GM19395 (cell line): ENCODE data around the gene CIT.
"Not testable (repeated sequence)": the region's sequence is repeated elsewhere in the genome, so short reads cannot be mapped to it uniquely, and the experiment has no call there.

Experiments
- ATAC-seq: cut with Tn5 transposase; IDR thresholded peaks from one replicate; pipeline ENCODE4 v1.9.1; 2021; ENCODE audit warnings: mild to moderate bottlenecking, moderate library complexity; ENCODE audit not compliant: unreplicated experiment

The CIT gene

DNA sequence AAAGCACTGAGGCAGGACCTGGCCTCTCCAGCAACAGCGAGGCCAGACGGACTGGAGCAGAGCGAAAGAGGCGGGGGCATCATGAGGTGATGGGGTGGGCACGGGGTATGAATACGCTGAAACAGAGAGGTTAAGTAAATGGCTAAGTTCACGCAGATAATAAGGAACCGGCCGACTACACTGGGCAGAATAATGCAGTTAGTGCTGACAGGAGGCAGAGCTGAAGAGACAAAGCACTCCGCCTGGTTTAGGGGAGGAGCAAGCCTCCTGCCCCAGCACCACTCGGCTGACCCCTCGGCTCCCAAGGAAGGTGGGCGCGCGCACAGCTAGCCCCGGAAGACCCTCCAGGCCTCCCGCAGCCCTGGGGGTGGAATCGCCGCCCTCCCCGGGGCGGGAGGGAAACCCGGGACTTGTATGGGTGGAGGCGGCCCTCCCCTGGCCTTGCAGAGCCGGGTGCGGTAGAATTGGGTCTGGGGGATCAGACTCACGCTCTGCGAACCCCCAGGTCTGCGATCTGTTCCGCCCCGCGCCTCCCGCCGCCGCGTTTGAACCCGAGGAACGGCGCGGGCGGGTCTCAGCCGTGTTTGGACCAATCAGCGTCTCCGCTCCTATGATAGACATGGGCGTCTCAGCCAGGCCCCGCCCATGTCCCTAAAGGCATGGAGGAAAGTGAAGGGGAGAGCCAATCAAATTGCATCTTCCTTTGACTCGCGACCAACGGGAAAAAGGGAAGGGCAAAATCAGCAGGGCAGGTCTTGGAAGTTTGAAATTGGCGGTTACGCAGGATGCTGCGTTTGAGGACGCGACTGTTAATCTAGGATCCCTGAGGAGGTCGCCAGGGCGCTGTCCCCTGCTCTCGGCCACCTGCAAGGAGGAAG is at the start of gene CIT:
Gene CIT (minus strand): TSS at position 560 of the 878 bp plus-strand sequence. CDS start 1,152 bp downstream, outside the sequence.
- peak; percentile 100 for ATAC-seq

DNA sequence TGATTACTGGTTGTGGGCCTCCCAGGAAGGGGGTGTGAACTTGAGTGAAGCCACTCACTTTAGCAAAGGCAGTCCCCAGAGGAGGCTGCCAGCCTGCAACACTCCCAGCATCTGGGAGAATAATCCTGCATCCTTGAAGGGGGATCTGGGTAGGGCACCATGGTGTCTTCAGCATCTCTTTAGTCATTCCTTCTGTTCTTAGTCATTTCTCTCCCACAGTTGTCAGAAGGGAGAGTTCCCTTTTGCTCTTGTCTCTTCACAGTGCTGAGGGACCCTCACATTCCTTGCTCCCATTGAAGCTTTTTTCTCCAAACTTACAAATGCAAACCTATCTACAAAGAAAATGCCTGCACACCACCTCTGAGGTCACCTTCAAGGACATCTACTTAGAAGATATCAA is 48.1 kb upstream of the CIT start:
- no peak for ATAC-seq

DNA sequence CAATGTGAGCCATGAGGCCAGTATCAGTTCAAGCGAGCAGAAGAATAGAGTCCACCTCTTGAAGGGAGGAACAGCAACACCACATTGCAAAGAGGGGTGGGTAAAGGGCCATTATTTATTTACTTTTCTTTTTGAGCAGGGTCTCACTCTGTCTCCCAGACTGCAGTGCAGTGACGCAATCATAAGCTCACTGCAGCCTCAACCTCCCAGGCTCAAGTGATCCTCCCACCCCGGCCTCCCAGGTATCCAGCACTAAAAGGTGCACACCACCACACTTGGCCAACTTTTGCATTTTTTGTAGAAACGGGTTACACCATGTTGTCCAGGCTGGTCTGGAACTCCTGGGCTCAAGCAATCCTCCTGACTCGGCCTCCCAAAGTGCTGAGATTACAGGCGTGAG is 42.9 kb upstream of the CIT start:
- ATAC-seq = no peak

GRCh38 chr12:119915894-119916510 is 38.9 kb upstream of the CIT start:
- no peak for ATAC-seq

- ATAC-seq = no peak
These were observed 37.5 kb upstream of the CIT start for GRCh38 chr12:119914666-119915065.

GRCh38 chr12:119913536-119914330 is 36.6 kb upstream of the CIT start:
- no peak for ATAC-seq

DNA sequence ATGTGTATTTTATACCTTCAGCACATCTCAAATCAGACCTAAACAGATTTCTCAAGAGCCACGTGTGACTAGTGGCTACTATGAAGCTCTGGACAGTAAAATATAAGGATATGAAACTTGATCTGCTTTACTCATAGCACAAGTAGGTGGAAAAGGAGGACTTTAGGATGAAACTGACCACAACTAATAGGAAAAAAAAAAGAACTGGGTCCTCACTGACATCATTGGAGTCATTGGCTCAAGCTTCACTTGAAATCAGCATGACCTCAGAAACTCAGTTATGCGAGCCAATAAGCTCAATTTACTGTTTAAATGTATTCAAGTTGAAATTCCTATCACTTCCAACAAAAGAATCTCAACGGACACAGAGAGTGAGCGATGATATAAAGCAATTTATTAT is 34.1 kb upstream of the CIT start:
- ATAC-seq = no peak

GRCh38 chr12:119910586-119910985 is 33.5 kb upstream of the CIT start:
- ATAC-seq = no peak

GRCh38 chr12:119902084-119902509 is 25.0 kb upstream of the CIT start:
- no peak for ATAC-seq

- ATAC-seq = no peak
These were observed 24.6 kb upstream of the CIT start for GRCh38 chr12:119901670-119902069.

- ATAC-seq = no peak
These were observed 17.8 kb upstream of the CIT start for GRCh38 chr12:119894916-119895315.

GRCh38 chr12:119892611-119893010 is 15.5 kb upstream of the CIT start:
- ATAC-seq = not testable (repeated sequence)

GRCh38 chr12:119885549-119885948 is 8.4 kb upstream of the CIT start:
- ATAC-seq = no peak

GRCh38 chr12:119883791-119884190 is 6.7 kb upstream of the CIT start:
- not testable (repeated sequence) for ATAC-seq

- ATAC-seq = no peak
These were observed 6.1 kb upstream of the CIT start for GRCh38 chr12:119883237-119883636.

DNA sequence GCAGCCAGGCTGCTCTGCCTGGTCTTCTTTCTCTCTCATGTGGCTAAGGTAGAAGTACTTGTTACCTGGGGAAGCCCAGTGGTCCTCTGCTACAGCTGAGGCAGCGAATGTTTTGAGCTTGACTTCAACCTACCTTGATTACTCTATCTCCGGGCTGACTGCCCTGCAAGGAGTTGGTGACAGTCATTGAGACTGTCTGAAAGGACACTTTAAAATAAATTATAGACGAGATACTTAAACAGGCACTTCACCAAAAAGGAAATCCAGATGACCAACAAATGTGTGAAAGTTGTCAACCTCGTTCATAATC is 474 bp upstream of the CIT start:
- peak; percentile 66 for ATAC-seq

DNA sequence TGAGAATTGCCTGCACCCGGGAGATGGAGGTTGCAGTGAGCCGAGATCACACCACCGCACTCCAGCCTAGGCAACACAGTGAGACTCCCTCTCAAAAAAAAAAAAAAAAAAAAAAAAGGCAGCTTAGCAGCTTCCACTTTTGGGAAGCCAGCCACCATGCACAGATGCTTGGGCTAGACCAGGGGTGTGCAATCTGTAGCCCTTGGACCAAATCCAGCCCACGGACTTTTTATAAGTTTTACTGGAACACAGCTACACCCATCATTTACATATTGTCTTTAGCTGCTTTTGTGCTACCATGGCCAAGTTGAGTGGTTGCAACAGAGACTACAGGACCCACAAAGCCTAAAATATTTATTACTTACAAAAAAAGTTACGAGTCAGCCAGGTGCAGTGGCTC is 6.7 kb downstream of the CIT start:
- no peak for ATAC-seq

DNA sequence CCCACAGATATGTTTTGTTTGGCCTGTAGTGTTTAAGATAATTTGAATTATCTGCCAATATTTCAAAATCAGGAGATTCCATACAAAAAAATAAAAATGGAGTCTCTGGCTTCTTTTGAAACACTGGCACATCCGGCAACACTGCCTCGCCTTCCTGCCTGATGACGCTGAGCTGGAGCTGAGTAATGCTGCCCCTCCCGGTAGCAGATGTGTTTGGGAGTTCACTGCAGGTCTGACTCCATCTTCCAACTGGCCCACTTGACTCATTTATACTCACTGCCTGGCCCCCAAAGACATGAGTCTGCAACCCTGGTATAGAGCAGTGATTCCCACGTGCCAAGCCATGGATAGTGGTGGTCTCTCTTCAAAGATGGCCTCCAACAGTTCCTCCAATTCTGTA is 7.4 kb downstream of the CIT start:
- ATAC-seq = no peak

- ATAC-seq = no peak
These were observed 8.1 kb downstream of the CIT start for GRCh38 chr12:119868992-119869391.

DNA sequence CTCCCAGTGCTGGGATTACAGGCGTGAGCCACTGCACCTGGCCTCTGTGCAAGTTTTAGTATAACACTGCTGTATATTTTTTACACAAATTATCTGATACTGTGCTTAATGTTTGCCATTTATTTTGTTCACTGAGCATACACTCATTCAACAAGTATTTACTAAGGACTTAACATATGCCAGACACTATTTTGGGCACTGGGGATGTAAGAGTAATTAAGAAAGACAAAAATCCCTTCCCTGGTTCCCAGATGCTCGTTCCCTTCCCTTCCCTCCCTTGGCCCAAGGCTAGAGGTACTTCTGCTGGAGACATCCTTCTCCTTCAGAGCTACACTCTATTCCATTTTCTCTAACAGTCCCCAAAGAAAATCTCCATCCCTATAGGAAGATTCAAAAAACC is 12.5 kb downstream of the CIT start:
- no peak for ATAC-seq

- no peak for ATAC-seq
These were observed 17.9 kb downstream of the CIT start for GRCh38 chr12:119859241-119859640.
